K562 (cell line): ENCODE results near the gene PIK3CB. TPM values are rescaled to one million over a fixed set of nuclear protein-coding genes. Genes with fewer than 3 reads are reported as not detected.
"Not testable (repeated sequence)": the region's sequence is repeated elsewhere in the genome, so short reads cannot be mapped to it uniquely, and the experiment has no call there.

ENCODE experiments used
- CXXC5 ChIP-seq: fragments of 250-450 bp; sonication (Bioruptor Pico); IDR thresholded peaks from 2 replicates; pipeline ENCODE4 v1.8.0; 2022; ENCODE audit warnings: inconsistent platforms, mild to moderate bottlenecking, moderate library complexity
- HCFC1 ChIP-seq: IDR thresholded peaks from 2 replicates; pipeline ENCODE4 v1.6.1; 2012; ENCODE audit warnings: low read depth, low read length, improper control_type of control experiment
- YY1 ChIP-seq, 3 experiments: IDR thresholded peaks; 2 replicates each; pipeline ENCODE4 v1.6.1; 2011; ENCODE audit warnings: low read length in 2 of 3, mild to moderate bottlenecking in 2 of 3, moderate library complexity in 2 of 3, borderline replicate concordance in 1 of 3, control low read depth in 1 of 3, low read depth in 1 of 3; ENCODE audit not compliant: insufficient read depth in 3 of 3, insufficient replicate concordance in 2 of 3, control insufficient read depth in 1 of 3, insufficient read length in 1 of 3; ENCODE audit errors: extremely low read depth in 1 of 3
- polyA plus RNA-seq, 8 experiments: library from polyadenylated mRNA; depleted of rRNA in 4 of 8; stranded (reverse) in 5 of 8; unstranded in 3 of 8; fragments of >200 nt; fragmentation: Nextera tagmentation in 2 of 8; fragmentation: Illumina TruSeq in 1 of 8; extraction: Ambion mirVana in 2 of 8; extraction: Trizol in 1 of 8; gene quantifications; 2 replicates each; pipeline versions ENCODE4 v1.2.1 to v1.2.3, GENCODE V29; 2011 to 2014; ENCODE audit warnings: inconsistent platforms in 1 of 8, missing spikeins in 1 of 8
- total RNA-seq, 7 experiments: library from RNA; depleted of rRNA in 6 of 7; stranded (reverse); fragments of >200 nt in 6 of 7; fragmentation: Illumina TruSeq in 2 of 7; extraction: Trizol in 2 of 7; gene quantifications; 2 replicates each; pipeline versions ENCODE4 v1.2.1 to v1.2.3, GENCODE V29; 2011 to 2021; ENCODE audit warnings: low replicate concordance in 1 of 7
- TF ChIP-seq, protein P1 (sequence below), 2 experiments: fragments of 450-650 bp; formaldehyde crosslinking in 1 of 2; IDR thresholded peaks; 2 replicates each; pipeline versions ENCODE4 v1.4.0 to v1.6.1; 2014 to 2020; ENCODE audit warnings: mild to moderate bottlenecking in 2 of 2, borderline replicate concordance in 1 of 2, low read depth in 1 of 2
- TF ChIP-seq, protein P2 (sequence below), 2 experiments: fragments of 450-650 bp in 1 of 2; sonication (generic) in 1 of 2; formaldehyde crosslinking in 1 of 2; IDR thresholded peaks; 2 replicates each; pipeline versions ENCODE4 v1.7.1 to v1.9.0; 2016 to 2022; ENCODE audit warnings: inconsistent platforms in 1 of 2, mild to moderate bottlenecking in 1 of 2, missing genetic modification reagents in 1 of 2

Gene PIK3CB
- total and polyA plus RNA-seq, 9 of the 15 experiments (the other 6 are each of a cell fraction or from before 2014, with no cell fraction given), result 15.3 to 62.6 (median 28.3) TPM

DNA sequence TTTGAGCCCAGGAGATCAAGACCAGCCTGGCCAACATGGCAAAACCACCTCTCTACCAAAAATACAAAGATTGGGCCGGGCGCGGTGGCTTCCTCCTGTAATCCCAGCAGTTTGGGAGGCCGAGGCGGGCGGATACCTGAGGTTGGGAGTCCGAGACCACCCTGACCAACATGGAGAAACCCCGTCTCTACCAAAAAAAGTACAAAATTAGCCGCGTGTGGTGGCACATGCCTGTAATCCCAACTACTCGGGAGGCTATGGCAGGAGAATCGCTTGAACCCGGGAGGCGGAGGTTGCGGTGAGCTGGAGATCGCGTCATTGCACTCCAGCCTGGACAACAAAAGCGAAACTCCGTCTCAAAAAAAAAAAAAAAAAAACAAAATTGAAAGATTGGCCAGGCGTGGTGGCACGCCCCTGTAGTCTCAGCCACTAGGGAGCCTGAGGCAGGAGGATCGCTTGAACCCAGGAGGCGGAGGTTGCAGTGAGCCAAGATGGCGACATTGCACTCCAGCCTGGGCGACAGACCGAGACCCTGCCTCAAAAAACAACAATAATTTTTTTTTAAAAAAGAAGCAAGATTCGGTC lies 2.2 kb downstream of the PIK3CB start (continued):
- TF ChIP-seq, protein P1, sequence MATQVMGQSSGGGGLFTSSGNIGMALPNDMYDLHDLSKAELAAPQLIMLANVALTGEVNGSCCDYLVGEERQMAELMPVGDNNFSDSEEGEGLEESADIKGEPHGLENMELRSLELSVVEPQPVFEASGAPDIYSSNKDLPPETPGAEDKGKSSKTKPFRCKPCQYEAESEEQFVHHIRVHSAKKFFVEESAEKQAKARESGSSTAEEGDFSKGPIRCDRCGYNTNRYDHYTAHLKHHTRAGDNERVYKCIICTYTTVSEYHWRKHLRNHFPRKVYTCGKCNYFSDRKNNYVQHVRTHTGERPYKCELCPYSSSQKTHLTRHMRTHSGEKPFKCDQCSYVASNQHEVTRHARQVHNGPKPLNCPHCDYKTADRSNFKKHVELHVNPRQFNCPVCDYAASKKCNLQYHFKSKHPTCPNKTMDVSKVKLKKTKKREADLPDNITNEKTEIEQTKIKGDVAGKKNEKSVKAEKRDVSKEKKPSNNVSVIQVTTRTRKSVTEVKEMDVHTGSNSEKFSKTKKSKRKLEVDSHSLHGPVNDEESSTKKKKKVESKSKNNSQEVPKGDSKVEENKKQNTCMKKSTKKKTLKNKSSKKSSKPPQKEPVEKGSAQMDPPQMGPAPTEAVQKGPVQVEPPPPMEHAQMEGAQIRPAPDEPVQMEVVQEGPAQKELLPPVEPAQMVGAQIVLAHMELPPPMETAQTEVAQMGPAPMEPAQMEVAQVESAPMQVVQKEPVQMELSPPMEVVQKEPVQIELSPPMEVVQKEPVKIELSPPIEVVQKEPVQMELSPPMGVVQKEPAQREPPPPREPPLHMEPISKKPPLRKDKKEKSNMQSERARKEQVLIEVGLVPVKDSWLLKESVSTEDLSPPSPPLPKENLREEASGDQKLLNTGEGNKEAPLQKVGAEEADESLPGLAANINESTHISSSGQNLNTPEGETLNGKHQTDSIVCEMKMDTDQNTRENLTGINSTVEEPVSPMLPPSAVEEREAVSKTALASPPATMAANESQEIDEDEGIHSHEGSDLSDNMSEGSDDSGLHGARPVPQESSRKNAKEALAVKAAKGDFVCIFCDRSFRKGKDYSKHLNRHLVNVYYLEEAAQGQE (IDR thresholded peaks at IDR 0.05; ENCODE audit: borderline replicate concordance), result 0 out of 2 replicates have a peak, but pooled peaks have one; percentile 4
- TF ChIP-seq, protein P1 (CRISPR knock-in tag; IDR thresholded peaks at IDR 0.05; ENCODE audit: low read depth), result not testable (repeated sequence)
- TF ChIP-seq CXXC5 (peak; percentile 57), HCFC1 (peak; percentile 27; the same call in 1 of the 2 replicates), YY1 (IDR thresholded peaks at IDR 0.05; ENCODE audit: borderline replicate concordance in 1 of 3, control insufficient read depth in 1 of 3, extremely low read depth in 1 of 3, insufficient read depth in 3 of 3, insufficient read length in 1 of 3, insufficient replicate concordance in 2 of 3, low read depth in 1 of 3, low read length in 2 of 3) (peak; percentile 37 to 93 (median 89))
- TF ChIP-seq, protein P2, sequence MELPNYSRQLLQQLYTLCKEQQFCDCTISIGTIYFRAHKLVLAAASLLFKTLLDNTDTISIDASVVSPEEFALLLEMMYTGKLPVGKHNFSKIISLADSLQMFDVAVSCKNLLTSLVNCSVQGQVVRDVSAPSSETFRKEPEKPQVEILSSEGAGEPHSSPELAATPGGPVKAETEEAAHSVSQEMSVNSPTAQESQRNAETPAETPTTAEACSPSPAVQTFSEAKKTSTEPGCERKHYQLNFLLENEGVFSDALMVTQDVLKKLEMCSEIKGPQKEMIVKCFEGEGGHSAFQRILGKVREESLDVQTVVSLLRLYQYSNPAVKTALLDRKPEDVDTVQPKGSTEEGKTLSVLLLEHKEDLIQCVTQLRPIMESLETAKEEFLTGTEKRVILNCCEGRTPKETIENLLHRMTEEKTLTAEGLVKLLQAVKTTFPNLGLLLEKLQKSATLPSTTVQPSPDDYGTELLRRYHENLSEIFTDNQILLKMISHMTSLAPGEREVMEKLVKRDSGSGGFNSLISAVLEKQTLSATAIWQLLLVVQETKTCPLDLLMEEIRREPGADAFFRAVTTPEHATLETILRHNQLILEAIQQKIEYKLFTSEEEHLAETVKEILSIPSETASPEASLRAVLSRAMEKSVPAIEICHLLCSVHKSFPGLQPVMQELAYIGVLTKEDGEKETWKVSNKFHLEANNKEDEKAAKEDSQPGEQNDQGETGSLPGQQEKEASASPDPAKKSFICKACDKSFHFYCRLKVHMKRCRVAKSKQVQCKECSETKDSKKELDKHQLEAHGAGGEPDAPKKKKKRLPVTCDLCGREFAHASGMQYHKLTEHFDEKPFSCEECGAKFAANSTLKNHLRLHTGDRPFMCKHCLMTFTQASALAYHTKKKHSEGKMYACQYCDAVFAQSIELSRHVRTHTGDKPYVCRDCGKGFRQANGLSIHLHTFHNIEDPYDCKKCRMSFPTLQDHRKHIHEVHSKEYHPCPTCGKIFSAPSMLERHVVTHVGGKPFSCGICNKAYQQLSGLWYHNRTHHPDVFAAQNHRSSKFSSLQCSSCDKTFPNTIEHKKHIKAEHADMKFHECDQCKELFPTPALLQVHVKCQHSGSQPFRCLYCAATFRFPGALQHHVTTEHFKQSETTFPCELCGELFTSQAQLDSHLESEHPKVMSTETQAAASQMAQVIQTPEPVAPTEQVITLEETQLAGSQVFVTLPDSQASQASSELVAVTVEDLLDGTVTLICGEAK (IDR thresholded peaks at IDR 0.05), result 0 out of 2 replicates have a peak, but pooled peaks have one; percentile 29
- TF ChIP-seq, protein P2 (CRISPR knock-in tag; IDR thresholded peaks at IDR 0.05), result not testable (repeated sequence)
